Esophagus muscularis mucosa (tissue), 4 donors: ENCODE data around the gene UCHL3.

Source experiments
- CTCF ChIP-seq, 3 experiments: fragments of 200-600 bp in 2 of 3; fragments of 450-650 bp in 1 of 3; sonication (generic) in 2 of 3; IDR thresholded peaks; one replicate each; pipeline ENCODE4 v1.5.1; 2017 to 2019; ENCODE audit warnings: antibody characterized with exemption in 3 of 3, mild to moderate bottlenecking in 2 of 3, moderate library complexity in 1 of 3
- EP300 ChIP-seq: sonication (generic); formaldehyde crosslinking; IDR thresholded peaks from one replicate; pipeline ENCODE4 v1.6.1; 2017; ENCODE audit warnings: antibody characterized with exemption
- POLR2A ChIP-seq: fragments of 450-650 bp; IDR thresholded peaks from one replicate; pipeline ENCODE4 v1.6.1; 2017; ENCODE audit warnings: antibody characterized with exemption, moderate library complexity, mild to moderate bottlenecking, low read depth
- POLR2AphosphoS5 ChIP-seq, 2 donors: sonication (generic); formaldehyde crosslinking; IDR thresholded peaks; one replicate each; pipeline ENCODE4 v1.6.1; 2017; ENCODE audit warnings: antibody characterized with exemption in 2 of 2

- TF ChIP-seq CTCF (IDR thresholded peaks at IDR 0.05) (no peak), EP300 (no peak), POLR2AphosphoS5 (IDR thresholded peaks at IDR 0.05) (no peak), POLR2A (no peak)
Measured at GRCh38 chr13:75628801-75629200, 79.2 kb downstream of the UCHL3 start.
